Measurements from ENCODE around the gene MRPL24.

- TF ChIP-seq POLR2A (IDR thresholded peaks at IDR 0.05; ENCODE audit: low read depth, low read length) (peak; percentile 66), POLR2AphosphoS5 (IDR thresholded peaks at IDR 0.05; ENCODE audit: low read depth, low read length) (0 out of 2 replicates have a peak, but pooled peaks have one; percentile 47)
These were observed at the start of gene MRPL24 for GRCh38 chr1:156740741-156741480.
